SIG-M5 treated with dmso at 0.1 percent for 504 hours (cell line): ENCODE data around the gene COPA.

Source experiments
- DNase-seq: peaks from one replicate; lab custom pipeline; 2025; ENCODE audit not compliant: unreplicated experiment; lab: John Stamatoyannopoulos, UW

COPA gene

DNA sequence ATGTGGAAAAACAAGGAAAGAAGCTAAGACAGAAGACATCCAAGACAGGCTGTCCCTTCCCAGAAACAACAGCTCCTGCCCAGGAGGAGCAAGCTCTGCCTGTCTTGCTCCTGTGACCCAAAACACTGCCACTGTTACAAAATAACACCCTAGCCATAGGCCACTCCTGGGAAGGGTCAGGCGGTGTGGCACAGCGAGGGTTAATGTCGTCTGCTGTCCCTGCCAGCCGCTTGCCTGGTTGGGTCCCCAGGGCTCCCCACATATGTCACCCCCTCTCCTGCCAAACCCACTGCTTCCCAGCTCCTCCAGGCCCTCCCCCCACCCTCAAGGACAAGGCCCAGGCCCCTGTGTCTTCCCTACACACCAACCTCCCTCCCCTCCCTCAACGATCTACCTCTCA is 20.0 kb upstream of the COPA start:
- no peak for DNase-seq

DNA sequence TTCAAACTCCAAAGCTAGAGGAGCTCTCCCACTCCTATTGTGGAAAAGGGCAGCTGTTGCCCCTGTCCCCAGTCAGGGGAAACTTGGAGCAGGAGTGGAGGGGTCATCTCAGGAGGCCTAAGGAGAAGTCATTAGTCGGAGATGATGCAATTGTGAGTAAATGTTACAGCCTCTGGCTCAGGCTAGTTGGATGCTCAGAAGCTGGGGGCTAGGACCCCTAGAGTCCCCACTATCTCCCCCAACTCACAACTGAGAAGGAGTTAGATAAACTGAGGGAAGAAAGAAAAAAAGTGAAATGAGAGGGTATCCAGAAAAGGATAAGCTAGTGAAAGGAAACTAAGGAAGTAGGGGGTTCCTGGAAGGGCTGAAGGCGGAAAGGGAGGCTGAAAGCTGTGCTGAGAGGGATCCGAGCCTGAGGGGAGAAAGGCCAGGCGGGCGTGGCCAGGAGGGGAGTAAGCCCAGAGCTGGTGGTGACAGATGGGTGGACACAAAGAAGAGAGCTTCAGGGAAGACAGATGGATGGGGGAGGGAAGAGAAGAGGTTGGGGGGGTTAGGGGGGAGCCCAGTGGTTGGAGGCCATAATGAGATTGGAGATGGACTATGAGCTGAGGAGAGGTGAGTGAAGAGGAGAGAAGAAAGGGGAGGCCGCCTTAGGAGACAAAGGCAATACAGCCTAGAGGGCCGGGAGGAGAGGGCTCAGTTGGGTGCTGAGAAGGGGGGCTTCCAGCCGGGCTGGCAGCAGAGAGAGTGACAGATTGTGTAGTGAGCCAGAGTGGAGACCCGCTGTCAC is 19.3 kb upstream of the COPA start:
- DNase-seq = no peak

DNA sequence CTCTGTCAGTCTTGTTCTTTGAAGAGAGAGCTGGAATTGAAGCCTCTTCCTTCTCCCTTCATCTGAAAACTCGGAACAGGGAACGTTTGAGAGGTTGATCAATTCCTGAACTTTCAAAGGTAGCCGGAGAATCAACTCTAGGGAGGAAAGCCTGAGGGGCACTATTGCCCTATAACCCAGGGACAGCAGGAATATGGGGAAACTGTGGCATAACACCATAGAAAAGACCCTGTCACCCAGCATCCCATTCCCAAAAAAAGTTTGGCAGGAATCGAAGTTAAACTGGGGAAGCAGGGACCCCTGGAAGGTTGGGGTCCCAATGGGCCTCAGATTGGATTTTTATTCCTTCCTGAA is 18.7 kb upstream of the COPA start:
- no peak for DNase-seq

DNA sequence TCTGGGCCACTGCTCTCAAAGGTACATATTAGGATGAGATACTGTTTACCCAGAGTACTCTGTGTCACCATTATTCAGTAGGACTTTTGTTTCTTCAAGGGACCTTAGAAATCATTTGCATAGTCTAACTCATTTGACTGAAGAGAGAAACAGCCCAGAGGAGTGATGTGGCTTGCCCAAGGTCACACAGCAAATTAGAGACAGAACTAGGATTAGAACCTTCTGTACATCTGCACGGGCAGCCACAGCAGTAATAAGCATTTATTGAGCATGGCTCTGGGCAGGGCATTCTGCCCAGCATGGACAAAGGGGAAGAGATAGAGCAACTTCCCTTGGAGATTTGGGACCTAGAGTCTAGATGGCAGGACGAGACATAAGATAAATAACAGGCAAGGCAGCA is 18.1 kb upstream of the COPA start:
- DNase-seq = no peak

DNA sequence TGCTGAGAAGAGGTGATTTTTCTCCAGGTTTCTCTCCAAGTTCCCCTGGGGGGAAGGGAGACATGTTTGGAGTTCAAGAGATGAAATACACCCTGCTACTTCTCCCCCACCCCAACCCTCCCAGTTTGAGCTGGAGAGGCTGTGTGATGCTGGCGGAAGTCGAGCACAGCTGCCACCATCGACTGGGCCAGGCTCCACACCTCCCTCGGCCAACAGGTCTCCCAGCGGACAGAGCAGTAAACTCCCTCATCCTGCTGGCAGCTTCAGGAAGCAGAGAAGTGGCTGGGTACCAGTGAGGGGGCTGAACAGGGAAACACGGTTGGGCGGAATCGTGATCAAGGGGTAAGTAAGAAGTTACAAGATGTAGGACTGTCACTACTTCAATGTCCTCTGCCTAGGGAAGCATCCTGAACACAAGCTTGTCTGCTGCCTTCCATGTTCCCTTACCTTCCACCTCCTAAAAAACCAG is 17.2 kb upstream of the COPA start:
- no peak for DNase-seq

DNA sequence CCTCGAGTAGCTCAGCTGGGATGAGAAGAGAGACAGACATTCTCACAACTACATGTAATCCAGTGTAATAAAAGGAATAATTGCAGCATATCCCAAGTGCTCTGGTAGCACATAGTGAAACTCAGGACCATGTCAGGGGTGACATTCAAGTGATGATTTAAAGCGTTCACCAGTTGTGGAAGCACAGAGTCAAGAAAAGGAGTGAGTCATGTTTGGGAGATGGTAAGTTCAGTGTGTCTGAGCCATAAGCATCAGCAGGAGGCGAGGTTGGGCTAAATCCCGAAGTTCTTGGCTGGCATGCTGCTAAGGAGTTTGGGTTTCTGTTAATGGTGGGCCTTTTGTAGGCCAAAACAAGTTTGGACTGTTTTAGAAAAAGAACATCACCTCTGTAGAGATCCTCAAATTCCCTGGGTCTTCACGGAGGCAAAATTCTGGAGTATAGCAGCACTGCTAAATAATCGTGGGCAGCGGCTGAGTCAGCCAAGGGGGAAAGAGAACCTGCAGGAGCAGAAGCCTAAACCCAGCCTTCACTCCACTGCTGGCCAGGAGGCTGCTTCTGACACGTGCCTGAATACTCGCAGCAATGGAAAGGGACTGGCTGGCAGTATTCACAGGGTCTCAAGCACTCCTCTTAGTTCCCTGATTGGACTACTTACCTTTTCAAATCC is 16.6 kb upstream of the COPA start:
- DNase-seq = no peak

DNA sequence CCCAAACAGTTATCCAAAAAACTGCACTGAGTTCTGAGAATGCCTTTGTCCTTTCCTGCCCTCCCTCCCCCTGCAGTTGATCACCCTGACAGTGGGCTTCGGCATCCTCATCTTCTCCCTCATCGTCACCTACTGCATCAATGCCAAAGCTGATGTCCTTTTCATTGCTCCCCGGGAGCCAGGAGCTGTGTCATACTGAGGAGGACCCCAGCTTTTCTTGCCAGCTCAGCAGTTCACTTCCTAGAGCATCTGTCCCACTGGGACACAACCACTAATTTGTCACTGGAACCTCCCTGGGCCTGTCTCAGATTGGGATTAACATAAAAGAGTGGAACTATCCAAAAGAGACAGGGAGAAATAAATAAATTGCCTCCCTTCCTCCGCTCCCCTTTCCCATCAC is 15.0 kb upstream of the COPA start:
- no peak for DNase-seq

DNA sequence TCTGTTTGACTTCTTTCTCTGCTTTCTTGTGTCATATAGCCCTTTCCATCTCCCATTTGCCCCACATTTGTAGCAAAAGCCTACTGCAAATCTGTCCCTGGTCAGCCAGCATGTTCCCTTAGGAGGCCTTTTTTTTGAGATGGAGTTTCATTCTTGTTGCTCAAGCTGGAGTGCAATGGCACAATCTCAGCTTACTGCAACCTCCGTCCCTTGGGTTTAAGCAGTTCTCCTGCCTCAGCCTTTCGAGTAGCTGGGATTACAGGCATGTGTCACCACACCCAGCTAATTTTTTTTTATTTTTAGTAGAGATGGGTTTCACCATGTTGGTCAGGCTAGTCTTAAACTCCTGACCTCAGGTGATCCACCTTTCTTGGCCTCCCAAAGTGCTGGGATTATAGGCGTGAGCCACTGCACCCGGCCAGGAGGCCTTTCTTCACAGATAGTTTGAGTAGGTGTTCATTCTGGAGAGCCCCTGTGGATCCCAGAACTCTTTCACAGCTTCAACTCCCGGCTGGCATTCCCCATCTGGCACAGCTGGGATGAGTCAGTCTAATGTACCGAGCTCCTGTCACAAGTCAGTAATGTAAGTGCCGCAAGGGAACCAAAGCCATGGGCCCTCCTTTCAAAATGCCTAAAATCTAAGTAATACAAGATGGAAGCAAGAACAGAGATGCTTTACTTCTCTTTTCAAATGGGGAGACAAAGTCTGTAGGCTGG is 14.4 kb upstream of the COPA start:
- DNase-seq = no peak

DNA sequence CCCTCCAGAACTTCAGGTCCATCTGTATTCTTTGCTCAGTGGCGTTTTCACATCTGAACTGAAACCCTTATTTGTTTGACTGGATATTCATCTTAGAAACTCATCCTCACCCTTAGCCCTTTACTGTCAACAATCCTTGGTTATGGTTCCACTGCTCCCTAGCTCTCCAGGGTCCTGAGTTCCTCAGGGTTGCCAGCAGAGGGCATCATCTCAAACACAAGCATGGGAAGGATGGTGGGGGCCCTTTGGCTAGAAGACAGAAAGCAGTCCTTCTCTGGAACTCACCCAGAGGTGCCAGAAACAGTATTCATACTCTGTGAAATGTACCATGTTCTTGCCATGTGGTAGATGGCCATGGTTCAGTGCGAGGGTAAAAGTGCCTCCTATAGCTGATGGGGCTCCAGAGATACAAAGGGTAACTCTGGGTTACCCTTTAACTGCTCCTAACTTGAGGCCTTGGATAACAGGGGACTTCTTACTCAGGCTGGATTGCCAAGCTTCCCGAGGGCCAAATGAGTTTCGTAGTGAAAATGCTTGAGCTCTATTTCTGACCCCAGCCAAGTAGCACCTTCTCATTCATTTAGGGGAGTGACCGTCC is 11.4 kb upstream of the COPA start:
- DNase-seq = peak; percentile 30

DNA sequence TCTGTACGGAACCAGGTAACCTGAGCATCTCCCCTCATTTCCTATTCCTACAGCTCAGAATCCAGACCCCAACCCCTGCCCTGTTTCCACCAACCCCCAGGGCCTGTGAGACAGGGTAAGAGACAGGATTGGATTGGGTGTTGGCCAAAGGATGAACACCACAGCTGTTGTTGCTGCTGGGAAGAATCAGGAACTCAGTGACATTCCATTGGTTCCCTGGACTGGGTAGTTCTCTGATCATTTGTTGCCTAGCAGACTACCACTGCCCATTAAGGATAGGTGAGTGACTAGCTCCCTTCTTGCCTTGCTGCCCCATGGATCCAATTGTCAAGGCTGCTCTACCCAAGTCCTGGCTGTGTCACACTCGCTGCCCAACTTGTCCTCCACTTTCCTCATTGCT is 10.2 kb upstream of the COPA start:
- DNase-seq = no peak

DNA sequence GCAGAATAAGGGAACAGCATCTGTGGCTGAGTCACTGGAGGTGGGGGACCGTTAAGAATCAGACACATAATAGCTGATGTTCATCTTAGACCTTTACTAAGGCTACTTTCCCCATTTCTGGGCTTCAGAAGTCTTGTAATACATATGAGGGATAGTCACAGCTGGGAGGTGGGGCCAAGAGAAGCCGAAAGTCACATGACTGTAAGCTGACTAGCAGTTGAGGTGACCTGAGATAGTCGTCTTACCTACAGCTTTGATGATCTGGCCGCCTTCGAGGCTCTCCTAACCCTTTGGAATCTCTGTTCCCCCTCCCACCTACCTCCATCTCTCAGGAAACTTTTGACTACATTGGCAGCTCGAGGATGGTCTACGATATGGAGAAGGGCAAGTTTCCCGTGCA is 9.5 kb upstream of the COPA start:
- DNase-seq = no peak

DNA sequence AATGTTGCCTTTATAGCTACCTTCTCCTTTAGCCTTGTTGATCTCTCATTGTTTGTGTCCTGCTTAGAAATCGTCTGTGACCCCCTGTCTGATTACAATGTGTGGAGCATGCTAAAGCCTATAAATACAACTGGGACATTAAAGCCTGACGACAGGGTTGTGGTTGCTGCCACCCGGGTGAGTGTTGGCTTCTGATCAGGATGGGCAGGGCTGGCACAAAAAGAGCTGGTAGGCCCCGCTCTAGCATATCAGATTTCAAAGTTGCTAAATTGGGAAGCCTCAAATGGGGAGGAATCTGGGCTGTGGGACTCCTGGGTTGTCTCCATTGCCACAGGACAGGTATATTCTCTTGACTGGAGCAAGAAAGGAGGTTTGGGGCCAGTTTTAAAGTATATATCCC is 8.6 kb upstream of the COPA start:
- DNase-seq = no peak

DNA sequence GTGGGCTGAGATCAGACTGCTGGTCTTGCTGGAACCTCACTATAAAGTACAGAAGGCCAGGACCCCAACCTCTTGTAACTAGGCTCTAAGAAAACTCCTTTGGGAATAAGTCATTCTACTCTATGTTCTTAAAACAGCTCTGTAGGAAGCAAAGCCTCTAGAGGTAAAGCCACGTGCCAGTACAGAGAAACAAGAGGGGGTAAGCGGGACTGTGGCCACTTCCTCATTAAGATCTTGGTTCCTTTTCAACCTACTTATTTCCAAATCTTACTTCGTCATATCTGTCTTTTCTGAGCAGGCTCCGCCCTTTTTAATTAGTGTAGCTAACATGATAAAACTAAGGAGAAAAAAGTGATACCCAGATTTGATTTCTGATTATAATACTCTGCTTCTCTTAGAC is 3.9 kb upstream of the COPA start:
- DNase-seq = peak; percentile 95

DNA sequence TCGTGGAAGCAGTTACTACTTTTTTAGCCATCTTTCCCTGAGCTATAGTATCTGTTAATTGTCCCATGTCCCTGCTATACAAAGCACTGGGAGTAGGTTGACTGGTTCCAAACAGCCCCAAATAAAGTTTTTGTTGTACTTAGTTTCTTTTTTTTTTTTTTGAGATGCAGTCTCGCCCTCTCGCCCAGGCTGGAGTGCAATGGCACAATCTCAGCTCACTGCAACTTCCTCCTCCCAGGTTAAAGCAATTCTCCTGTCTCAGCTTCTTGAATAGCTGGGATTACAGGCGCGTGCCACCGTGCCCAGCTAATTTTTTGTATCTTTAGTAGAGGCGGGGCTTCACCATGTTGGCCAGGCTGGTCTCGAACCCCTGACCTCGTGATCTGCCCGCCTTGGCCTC is 3.4 kb upstream of the COPA start:
- peak; percentile 22 for DNase-seq

DNA sequence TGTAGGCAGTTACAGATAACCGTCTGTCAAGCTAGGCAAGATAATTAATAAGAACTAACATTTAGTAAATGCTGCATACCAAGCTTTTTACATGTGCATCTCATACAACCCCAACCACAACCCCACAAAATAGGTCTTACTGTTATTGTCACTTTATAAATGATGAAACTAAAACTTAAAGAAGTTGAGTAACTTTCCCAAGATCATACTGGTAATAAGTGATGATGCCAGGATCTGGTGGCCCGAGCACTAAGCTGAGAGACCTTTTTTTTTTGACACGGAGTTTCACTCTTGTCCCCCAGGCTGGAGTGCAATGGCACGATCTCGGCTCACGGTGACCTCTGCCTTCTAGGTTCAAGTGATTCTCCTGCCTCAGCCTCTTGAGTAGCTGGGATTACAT is 1.9 kb upstream of the COPA start:
- no peak for DNase-seq

DNA sequence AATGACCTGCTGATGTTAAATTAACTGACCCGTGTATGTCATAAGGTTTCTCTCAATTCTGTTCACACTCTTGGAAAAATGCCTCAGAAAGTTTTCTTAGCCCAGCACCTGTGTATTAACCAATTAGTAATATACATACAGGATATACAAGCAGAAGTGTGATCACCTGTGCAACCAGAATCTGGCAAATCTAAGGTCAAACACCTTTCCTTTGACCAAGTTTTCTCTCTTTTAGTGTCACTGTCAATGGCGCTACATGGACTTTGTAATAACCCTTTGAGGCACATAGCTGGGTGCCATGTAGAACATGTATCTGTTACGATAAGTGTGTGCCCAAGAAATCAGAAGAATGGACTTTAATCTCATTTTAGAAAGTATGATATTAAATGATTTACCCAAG is 1.2 kb upstream of the COPA start:
- no peak for DNase-seq

DNA sequence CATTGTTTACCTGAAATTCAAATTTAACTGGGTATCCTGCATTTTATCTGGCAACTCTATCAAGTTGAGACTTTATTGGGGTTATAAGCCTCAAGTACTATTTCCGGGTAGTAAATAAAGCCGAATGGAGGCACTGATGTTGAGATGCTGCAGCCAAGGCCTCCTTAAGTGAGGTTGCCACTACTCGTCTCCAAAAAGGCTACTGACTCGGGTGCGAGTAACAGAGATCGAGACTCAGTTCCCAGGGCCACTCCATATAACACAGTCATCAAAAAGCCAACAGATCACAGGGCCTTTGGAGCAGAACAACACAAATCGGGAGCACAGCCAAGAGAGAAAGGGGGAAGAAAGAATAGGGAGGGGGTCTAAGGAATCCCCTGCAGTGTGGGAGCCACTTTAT is 524 bp downstream of the COPA start:
- no peak for DNase-seq

DNA sequence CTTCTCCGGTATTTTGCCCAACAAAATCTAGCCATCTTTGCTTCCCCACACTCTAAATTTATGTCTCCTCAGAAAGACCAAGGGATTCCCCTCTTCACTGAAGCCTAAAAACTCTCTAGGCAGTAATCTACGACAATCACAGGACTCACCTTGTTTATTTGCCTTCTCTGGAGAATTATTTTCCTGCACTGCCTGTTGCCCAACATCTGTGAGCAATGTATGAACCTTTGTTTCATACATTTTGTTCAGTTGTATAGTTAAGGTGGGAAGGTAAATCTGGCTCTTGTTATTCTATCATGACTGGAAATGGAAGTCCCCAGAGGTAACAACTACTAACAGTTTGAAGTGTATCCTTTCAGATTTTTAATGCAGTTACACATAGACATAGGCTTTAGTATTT is 2.2 kb downstream of the COPA start:
- no peak for DNase-seq

DNA sequence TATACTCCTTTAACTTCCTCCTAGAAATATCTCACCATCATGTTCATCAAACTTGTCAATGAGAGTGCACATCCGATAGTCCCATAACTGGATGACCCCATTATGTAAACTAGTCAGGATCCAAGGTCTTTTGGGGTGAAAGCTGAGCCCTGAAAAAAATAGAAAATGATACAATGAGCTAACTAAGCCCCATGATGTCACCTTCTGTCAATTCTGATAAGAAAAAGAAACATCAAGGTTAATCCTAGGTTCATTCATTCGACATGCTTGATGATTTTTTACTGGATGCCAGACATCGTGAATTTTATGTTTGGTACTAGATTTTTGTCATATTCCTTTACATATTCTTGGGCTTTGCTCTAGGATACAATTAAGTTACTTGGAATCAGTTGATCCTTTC is 2.9 kb downstream of the COPA start:
- DNase-seq = no peak

DNA sequence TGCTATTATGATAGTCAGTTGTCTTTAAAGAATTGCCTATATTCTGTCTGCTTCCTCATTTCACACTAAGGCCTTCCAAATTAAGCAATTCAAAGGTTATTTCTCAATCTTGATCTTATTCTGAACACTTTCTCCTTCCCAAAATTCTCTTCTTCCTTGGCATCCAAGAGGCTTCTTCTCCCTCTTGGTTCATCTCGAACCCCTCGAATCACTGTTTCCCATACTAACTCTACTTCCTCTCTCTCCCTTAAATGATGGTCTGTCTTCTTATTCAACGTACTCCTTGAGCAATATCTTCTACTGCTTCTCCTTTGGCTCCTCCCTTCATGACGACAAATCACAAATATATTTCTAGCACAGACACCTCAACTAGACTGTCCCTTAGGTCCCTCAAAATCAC is 4.5 kb downstream of the COPA start:
- DNase-seq = peak; percentile 97

DNA sequence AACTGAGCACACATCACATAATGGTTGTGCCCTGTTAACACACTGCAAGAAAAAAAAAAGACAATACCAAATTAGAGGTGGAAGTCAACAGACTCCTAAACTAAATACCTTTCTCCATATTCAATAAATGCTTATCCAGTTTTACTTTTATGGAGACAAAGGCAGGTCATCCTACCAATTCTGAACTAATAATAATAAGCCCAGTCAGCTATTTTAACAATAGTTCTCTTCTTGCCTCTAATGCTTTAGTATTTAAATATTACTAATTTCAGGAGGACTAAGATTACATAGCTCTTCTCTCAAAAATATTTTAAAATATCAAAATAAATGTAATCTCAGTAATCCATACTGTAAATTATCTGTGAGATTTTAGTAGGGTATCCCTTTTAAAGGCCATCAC is 10.5 kb downstream of the COPA start:
- no peak for DNase-seq

DNA sequence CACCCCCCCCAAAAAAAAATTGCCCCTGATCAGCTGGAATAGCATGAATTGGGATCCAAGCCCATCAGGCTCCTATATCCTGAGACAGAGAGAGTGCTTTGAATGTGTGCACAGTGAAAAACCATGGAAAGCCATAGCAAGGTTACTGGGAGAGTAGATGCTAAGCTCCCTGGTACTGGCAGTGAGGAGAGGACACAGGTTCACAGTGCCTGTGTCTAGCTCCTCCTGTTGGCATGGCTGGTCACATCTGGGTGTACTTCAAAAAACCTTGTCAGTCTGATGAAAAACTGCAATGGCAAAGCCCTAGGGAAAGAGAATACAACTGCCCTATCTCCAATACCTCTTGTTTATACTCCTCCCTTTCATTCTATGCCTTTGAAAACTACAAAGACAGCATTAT is 12.9 kb downstream of the COPA start:
- DNase-seq = peak; percentile 4
